Endothelial cell of umbilical vein (primary cell): ENCODE measurements around the gene L3MBTL3. TPM values are rescaled to one million over a fixed set of nuclear protein-coding genes. Genes with fewer than 3 reads are reported as not detected.

ENCODE experiments used
- BruUV-seq: library from RNA; stranded (reverse); fragments of 400-500 nt; replicated peaks from 2 replicates; lab custom pipeline; 2021; lab: Mats Ljungman, UMichigan
- CTCF ChIA-PET: fragments of 300-600, 350-600 bp; sonication (Branson Sonifier 250); formaldehyde crosslinking; loops from one replicate; lab custom pipeline; 2021; ENCODE audit warnings: antibody characterized with exemption, inconsistent platforms; lab: Charles Lee
- POLR2A ChIA-PET: fragments of 300-600, 350-600 bp; sonication (Branson Sonifier 250); formaldehyde crosslinking; loops from one replicate; lab custom pipeline; 2021; ENCODE audit warnings: antibody characterized with exemption, inconsistent platforms; lab: Charles Lee
- DNase-seq: peaks from one replicate; pipeline ENCODE4 v3.0.0-alpha.2; 2011; ENCODE audit warnings: low read depth, low spot score
- FAIRE-seq: peaks from 2 replicates; lab custom pipeline; 2011; peaks lifted over from hg19 to GRCh38; lab: Jason Lieb, UNC
- H2AFZ ChIP-seq: 2 replicates; pipeline ENCODE4 v1.6.0; 2012; ENCODE audit warnings: low read depth, low read length, control low read depth, inconsistent platforms
- H3K27ac ChIP-seq: 2 replicates; pipeline ENCODE4 v1.5.1; 2011; ENCODE audit warnings: low read depth, mild to moderate bottlenecking, control low read depth, low read length, moderate library complexity; ENCODE audit not compliant: insufficient read depth
- H3K27me3 ChIP-seq, 2 experiments: 2 replicates each; pipeline versions ENCODE4 v1.6.0 to v1.6.1; 2011; ENCODE audit warnings: low read length in 2 of 2, mixed read lengths in 1 of 2; ENCODE audit not compliant: control insufficient read depth in 2 of 2, insufficient read depth in 2 of 2
- H3K36me3 ChIP-seq, 2 experiments: 2 replicates in 1 of 2; 3 replicates in 1 of 2; pipeline ENCODE4 v1.5.1; 2011; ENCODE audit warnings: low read length in 2 of 2, mild to moderate bottlenecking in 1 of 2, moderate library complexity in 1 of 2; ENCODE audit not compliant: control insufficient read depth in 2 of 2, insufficient read depth in 2 of 2; ENCODE audit errors: extremely low read depth in 1 of 2
- H3K4me1 ChIP-seq: 3 replicates; pipeline ENCODE4 v1.5.1; 2011; ENCODE audit warnings: mild to moderate bottlenecking, low read length; ENCODE audit not compliant: control insufficient read depth, insufficient read depth; ENCODE audit errors: extremely low read depth
- H3K4me2 ChIP-seq: 2 replicates; pipeline ENCODE4 v1.6.1; 2011; ENCODE audit warnings: low read length, control low read depth, mixed read lengths; ENCODE audit not compliant: insufficient read depth
- H3K4me3 ChIP-seq, 3 experiments: fragments of 200-600 bp in 1 of 3; sonication (generic), shearing (Covaris generic) in 1 of 3; replicated peaks in 1 of 3; 2 replicates each; pipeline ENCODE4 v1.5.1; 2011 to 2016; ENCODE audit warnings: control low read depth in 3 of 3, low read length in 3 of 3, mild to moderate bottlenecking in 2 of 3, inconsistent platforms in 1 of 3, low read depth in 1 of 3, moderate library complexity in 1 of 3; ENCODE audit not compliant: insufficient read depth in 1 of 3
- H3K79me2 ChIP-seq: 2 replicates; pipeline ENCODE4 v1.6.0; 2012; ENCODE audit warnings: low read length, inconsistent platforms; ENCODE audit not compliant: control insufficient read depth, insufficient read depth
- H3K9ac ChIP-seq: replicated peaks from 2 replicates; pipeline ENCODE3; 2011; ENCODE audit warnings: low read length, control low read depth; ENCODE audit not compliant: insufficient read depth; ENCODE audit errors: extremely low read depth
- H3K9me1 ChIP-seq: replicated peaks from 3 replicates; pipeline ENCODE4 v1.6.0; 2011; ENCODE audit warnings: mild to moderate bottlenecking, low read length; ENCODE audit not compliant: control insufficient read depth, insufficient read depth; ENCODE audit errors: extremely low read depth
- H3K9me3 ChIP-seq: replicated peaks from 2 replicates; pipeline ENCODE4 v1.5.1; 2012; ENCODE audit warnings: low read length, inconsistent platforms; ENCODE audit not compliant: control insufficient read depth, insufficient read depth
- H4K20me1 ChIP-seq: replicated peaks from 2 replicates; pipeline ENCODE3; 2011; ENCODE audit warnings: mild to moderate bottlenecking, low read length; ENCODE audit not compliant: control insufficient read depth, insufficient read depth; ENCODE audit errors: extremely low read depth
- CTCF ChIP-seq, 2 donors: IDR thresholded peaks; 1 replicate in 1 of 2; 2 replicates in 1 of 2; pipeline ENCODE4 v1.5.1; 2011; ENCODE audit warnings: low read length in 2 of 2, mild to moderate bottlenecking in 2 of 2, moderate library complexity in 2 of 2, control low read depth in 1 of 2, inconsistent platforms in 1 of 2, low read depth in 1 of 2; ENCODE audit not compliant: insufficient read depth in 1 of 2; ENCODE audit errors: extremely low read depth in 1 of 2
- EZH2 ChIP-seq: IDR thresholded peaks from 2 replicates; pipeline ENCODE4 v1.6.1; 2012; ENCODE audit warnings: borderline replicate concordance, low read depth, mild to moderate bottlenecking, moderate library complexity, low read length, inconsistent platforms; ENCODE audit not compliant: severe bottlenecking
- FOS ChIP-seq: IDR thresholded peaks from 2 replicates; pipeline ENCODE4 v1.6.1; 2011; ENCODE audit warnings: mild to moderate bottlenecking, low read length, moderate library complexity, borderline replicate concordance; ENCODE audit not compliant: insufficient read depth
- GATA2 ChIP-seq: IDR thresholded peaks from 2 replicates; pipeline ENCODE4 v1.7.0; 2011; ENCODE audit warnings: low read depth, mild to moderate bottlenecking, moderate library complexity, mixed read lengths, low read length; ENCODE audit not compliant: insufficient read length, insufficient read depth
- JUN ChIP-seq: IDR thresholded peaks from 2 replicates; pipeline ENCODE4 v1.6.1; 2011; ENCODE audit warnings: borderline replicate concordance, low read depth; ENCODE audit not compliant: insufficient read length, insufficient read depth
- MAX ChIP-seq: IDR thresholded peaks from 2 replicates; pipeline ENCODE4 v1.6.1; 2011; ENCODE audit not compliant: insufficient read depth, insufficient read length
- MYC ChIP-seq: IDR thresholded peaks from one replicate; pipeline ENCODE4 v1.6.1; 2011; ENCODE audit warnings: mild to moderate bottlenecking, low read depth, low read length
- POLR2A ChIP-seq: IDR thresholded peaks from 2 replicates; pipeline ENCODE4 v1.6.1; 2012; ENCODE audit warnings: low read depth, mild to moderate bottlenecking, control low read depth, low read length
- POLR2AphosphoS5 ChIP-seq: IDR thresholded peaks from 2 replicates; pipeline ENCODE4 v1.6.1; 2012; ENCODE audit warnings: low read depth, mild to moderate bottlenecking, control low read depth, low read length, moderate library complexity; ENCODE audit not compliant: insufficient read depth
- dilution Hi-C: fragments of 300-500 bp; cut with MboI; formaldehyde crosslinking; loops from one replicate; pipeline ENCODE4 v1.15.0; 2019; ENCODE audit warnings: low sequenced_read_pairs; ENCODE audit not compliant: extremely low pct_ligation_motif_present
- intact Hi-C: fragments of 100-400 bp; cut with micrococcal nuclease; formaldehyde crosslinking; loops from one replicate; pipeline ENCODE4 v1.10.0; 2022
- polyA plus RNA-seq, 4 experiments: library from polyadenylated mRNA; depleted of rRNA in 3 of 4; stranded (reverse) in 3 of 4; unstranded in 1 of 4; fragments of >200 nt; gene quantifications; 2 replicates each; pipeline versions ENCODE4 v1.2.1 to v1.2.3, GENCODE V29; 2011 to 2012; ENCODE audit warnings: missing spikeins in 1 of 4
- total RNA-seq: library from RNA; stranded (reverse); gene quantifications from 2 replicates; pipeline ENCODE4 v1.2.3, GENCODE V29; 2021

The L3MBTL3 gene
- total and polyA plus RNA-seq, 2 donors (not counting 3 experiments of a cell fraction or from before 2014, with no cell fraction given) = 26.5 to 86.1 TPM

GRCh38 chr6:130105996-130106704 lies 87.8 kb downstream of the L3MBTL3 start:
- H3K4me1 ChIP-seq = no peaks in the 10 kb centered on the region
- no peak for DNase-seq
- no peak overlapping the region for H2AFZ ChIP-seq
- POLR2A ChIA-PET = no interaction called here
- peaks cover 4 to 23% of the 10 kb centered on the region in 2 experiments for H3K36me3 ChIP-seq
- no peak overlapping the region for H3K4me3 ChIP-seq
- CTCF ChIA-PET = no interaction called here
- no peak overlapping the region for H3K4me2 ChIP-seq
- dilution Hi-C loops (no loop called here), intact Hi-C loops (no loop called here)
- H3K9me3 ChIP-seq = no peaks in the 10 kb centered on the region
- no peak for FAIRE-seq
- no peaks in the 10 kb centered on the region for H3K27me3 ChIP-seq
- no TSS peak for BruUV-seq
- H3K79me2 ChIP-seq = peaks cover 2% of the 10 kb centered on the region
- H3K27ac ChIP-seq = no peak overlapping the region
- H4K20me1 ChIP-seq = no peaks in the 10 kb centered on the region
- no peaks in the 10 kb centered on the region for H3K9me1 ChIP-seq
- TF ChIP-seq MAX (no peak), JUN (no peak), FOS (no peak), POLR2A (no peak), MYC (no peak), CTCF (IDR thresholded peaks at IDR 0.05; ENCODE audit: extremely low read depth in 1 of 2, insufficient read depth in 1 of 2, low read depth in 1 of 2, low read length in 2 of 2) (no peak), GATA2 (no peak), POLR2AphosphoS5 (no peak), EZH2 (no peak)
- H3K9ac ChIP-seq = no peak overlapping the region
